Kidney epithelial cell (primary cell): ENCODE data around the gene YBX2. TPM values are rescaled to one million over a fixed set of nuclear protein-coding genes. Genes with fewer than 3 reads are reported as not detected.
A peak's percentile ranks its signal among the peaks of the same experiment; 100 is the strongest.

Experiments used
- DNase-seq: peaks from one replicate; pipeline ENCODE4 v3.0.0-alpha.2; 2010; ENCODE audit warnings: low read depth
- H3K27me3 ChIP-seq: 2 replicates; pipeline ENCODE4 v1.6.0; 2011; ENCODE audit warnings: low read length; ENCODE audit not compliant: control insufficient read depth, insufficient read depth
- H3K36me3 ChIP-seq: 2 replicates; pipeline ENCODE4 v1.5.1; 2011; ENCODE audit warnings: low read length; ENCODE audit not compliant: control insufficient read depth, insufficient read depth
- H3K4me3 ChIP-seq: 2 replicates; pipeline ENCODE4 v1.5.1; 2011; ENCODE audit warnings: low read depth, mild to moderate bottlenecking, control low read depth, low read length
- total RNA-seq: library from RNA; depleted of rRNA; stranded (reverse); fragments of >200 nt; gene quantifications from 2 replicates; pipeline ENCODE4 v1.2.3, GENCODE V29; 2015
- TF ChIP-seq, protein P1 (sequence below): IDR thresholded peaks from 2 replicates; pipeline ENCODE4 v1.5.1; 2011; ENCODE audit warnings: mild to moderate bottlenecking, moderate library complexity, low read length, control low read depth, inconsistent platforms; ENCODE audit not compliant: insufficient read depth, poor library complexity, severe bottlenecking

Gene YBX2
- total RNA-seq, 1 donor from 2014 or later: 0.08 TPM

DNA sequence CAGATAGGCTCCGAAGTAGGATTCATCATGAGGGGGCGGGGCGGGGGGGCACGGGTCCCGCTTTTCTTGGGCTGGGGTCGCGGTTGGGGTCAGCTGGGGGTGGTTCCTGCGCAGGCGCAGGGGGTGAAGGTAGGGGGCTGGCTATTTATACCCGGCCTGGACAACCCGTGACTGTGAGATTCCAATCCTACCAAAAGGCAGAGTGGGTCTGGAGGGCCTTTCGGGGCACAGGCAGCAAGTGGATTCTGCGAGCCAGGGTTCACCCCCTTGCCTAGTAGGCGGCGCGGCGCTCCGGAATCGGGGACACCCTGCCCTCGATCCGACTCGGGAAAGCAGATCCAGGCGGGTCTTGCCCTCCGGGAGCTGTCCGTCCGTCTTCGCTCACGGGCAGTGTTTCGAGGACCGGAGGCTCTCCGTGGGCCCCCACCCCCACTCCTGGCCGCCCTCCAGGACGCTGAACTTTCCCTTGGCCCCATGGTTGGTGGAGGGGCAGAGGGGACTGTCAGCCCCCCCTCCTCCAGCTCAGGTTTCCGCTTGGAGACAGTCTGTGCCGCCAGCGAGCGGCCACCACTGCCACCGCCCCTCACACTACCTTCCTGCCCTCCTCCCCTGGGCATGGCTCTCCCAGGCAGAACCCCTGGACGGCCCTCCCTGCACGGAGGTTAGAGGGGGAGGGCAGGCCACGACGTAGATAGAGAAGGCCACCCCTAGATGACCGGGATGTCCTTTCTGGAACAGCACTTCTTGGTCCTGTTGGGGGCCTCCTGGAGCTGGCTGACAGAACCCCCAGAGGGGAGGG, 12.3 kb downstream of the YBX2 start:
- H3K4me3 ChIP-seq: peak overlapping the region; percentile 31
- DNase-seq: no peak
- TF ChIP-seq, protein P1, sequence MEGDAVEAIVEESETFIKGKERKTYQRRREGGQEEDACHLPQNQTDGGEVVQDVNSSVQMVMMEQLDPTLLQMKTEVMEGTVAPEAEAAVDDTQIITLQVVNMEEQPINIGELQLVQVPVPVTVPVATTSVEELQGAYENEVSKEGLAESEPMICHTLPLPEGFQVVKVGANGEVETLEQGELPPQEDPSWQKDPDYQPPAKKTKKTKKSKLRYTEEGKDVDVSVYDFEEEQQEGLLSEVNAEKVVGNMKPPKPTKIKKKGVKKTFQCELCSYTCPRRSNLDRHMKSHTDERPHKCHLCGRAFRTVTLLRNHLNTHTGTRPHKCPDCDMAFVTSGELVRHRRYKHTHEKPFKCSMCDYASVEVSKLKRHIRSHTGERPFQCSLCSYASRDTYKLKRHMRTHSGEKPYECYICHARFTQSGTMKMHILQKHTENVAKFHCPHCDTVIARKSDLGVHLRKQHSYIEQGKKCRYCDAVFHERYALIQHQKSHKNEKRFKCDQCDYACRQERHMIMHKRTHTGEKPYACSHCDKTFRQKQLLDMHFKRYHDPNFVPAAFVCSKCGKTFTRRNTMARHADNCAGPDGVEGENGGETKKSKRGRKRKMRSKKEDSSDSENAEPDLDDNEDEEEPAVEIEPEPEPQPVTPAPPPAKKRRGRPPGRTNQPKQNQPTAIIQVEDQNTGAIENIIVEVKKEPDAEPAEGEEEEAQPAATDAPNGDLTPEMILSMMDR: no peak
- H3K27me3 ChIP-seq: peaks cover 47% of the 10 kb centered on the region
- no peaks in the 10 kb centered on the region for H3K36me3 ChIP-seq

DNA sequence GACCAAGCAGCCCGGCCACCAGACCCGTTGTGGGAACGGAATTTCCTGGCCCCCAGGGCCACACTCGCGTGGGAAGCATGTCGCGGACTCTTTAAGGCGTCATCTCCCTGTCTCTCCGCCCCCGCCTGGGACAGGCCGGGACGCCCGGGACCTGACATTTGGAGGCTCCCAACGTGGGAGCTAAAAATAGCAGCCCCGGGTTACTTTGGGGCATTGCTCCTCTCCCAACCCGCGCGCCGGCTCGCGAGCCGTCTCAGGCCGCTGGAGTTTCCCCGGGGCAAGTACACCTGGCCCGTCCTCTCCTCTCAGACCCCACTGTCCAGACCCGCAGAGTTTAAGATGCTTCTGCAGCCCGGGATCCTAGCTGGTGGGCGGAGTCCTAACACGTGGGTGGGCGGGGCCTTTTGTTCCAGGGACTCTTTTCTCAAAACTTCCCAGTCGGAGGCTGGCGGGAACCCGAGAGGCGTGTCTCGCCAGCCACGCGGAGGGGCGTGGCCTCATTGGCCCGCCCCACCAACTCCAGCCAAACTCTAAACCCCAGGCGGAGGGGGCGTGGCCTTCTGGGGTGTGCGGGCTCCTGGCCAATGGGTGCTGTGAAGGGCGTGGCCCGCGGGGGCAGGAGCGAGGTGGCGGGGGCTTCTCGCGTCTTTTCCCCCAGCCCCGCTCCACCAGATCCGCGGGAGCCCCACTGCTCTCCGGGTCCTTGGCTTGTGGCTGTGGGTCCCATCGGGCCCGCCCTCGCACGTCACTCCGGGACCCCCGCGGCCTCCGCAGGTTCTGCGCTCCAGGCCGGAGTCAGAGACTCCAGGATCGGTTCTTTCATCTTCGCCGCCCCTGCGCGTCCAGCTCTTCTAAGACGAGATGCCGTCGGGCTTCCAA, 13.1 kb downstream of the YBX2 start, which contains the start of gene SLC2A4:
TSS of gene SLC2A4 (plus strand) at position 645 of the 879 bp plus-strand sequence. CDS start at position 862, 217 bp downstream.
- H3K36me3 ChIP-seq: no peaks in the 10 kb centered on the region
- DNase-seq: peak; percentile 62
- peak within 1 kb of the TSS; percentile 31 for H3K4me3 ChIP-seq
- peaks cover 40% of the 10 kb centered on the region for H3K27me3 ChIP-seq
- TF ChIP-seq, protein P1: no peak

DNA sequence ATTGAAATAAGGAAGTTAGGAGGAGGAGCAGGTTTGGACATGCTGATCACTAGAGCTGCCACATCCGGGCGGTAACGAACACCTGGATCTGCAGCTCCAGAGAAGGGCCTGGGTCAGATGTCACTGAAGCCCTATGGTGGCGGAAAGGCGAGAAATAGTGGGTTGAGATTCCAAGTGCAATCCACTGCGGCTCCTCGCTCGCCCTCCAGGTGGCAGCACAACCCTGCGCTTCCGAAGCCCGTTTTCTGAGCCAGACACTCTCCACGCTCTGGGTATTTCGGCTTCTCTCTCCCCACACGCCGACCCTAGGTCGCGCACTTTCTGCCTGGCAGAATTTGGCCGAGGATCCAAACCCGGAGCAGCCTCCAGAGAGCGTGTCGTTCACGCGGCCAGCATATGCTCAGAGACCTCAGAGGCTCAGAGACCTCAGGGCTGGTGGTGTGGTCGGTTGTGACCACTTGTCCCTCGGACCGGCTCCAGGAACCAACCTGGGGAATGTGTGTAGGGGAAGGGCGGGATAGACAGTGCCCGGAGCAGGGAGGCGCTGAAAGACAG, 13.8 kb downstream of the YBX2 start:
- Histone ChIP-seq H3K27me3 (peaks cover 34% of the 10 kb centered on the region), H3K36me3 (no peaks in the 10 kb centered on the region), H3K4me3 (no peak overlapping the region)
- no peak for DNase-seq
- TF ChIP-seq, protein P1: peak; percentile 93

DNA sequence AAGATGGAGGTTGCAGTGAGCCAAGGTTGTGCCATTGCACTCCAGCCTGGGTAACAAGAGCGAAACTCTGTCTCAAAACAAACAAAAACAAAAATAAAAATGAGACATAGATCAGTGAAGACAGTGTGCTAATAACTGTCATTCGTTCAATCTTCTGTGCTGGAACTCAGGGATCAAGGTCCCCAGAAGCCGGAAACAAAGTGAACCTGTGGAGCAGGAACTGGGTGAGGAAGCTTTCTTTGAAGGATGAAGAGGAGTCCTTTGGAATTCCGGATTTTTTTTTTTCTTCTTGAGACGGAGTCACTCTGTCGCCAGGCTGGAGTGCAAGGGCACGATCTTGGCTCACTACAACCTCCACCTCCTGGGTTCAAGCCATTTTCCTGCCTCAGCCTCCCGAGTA, 15.0 kb downstream of the YBX2 start:
- no peaks in the 10 kb centered on the region for H3K36me3 ChIP-seq
- DNase-seq: no peak
- H3K4me3 ChIP-seq: no peak overlapping the region
- TF ChIP-seq, protein P1: no peak
- H3K27me3 ChIP-seq: peaks cover 28% of the 10 kb centered on the region

DNA sequence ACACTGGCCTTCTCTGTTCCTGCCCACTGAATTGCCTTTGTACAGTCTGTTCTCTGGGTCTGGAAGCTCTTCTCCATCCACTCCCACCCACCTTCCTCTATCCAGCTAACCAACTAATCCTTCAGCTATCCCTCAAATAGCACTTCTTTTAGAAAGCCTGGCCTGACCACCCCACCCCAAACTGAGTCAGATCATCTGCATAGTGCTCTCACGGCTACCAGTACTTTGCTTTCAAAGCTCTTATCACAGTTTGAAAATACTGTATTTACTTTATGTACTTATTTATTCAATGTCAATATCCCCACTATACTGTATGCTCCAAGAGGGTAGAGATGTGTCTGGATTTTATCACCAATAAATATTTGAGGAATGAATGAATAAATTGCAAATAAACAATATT, 27.7 kb downstream of the YBX2 start:
- Histone ChIP-seq H3K36me3 (no peaks in the 10 kb centered on the region), H3K27me3 (peaks cover 9% of the 10 kb centered on the region), H3K4me3 (no peak overlapping the region)
- TF ChIP-seq, protein P1: no peak
- no peak for DNase-seq
